ENCODE measurements around the gene EN2.

Gene EN2

DNA sequence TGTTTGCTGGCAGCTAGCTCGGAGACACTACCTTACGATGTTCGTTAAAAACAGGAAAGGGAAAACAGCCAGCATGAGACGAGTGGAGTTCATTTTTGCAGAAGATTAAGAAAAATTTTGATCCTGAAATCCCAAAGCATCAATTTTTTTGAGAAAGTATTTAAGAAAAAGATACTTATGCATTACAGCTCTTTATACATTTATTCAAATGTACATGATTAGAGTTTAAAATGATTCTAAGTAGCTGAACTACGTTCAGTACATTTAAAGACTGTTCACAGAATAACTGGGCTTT, 53.7 kb downstream of the EN2 start:
- DNase-seq = no peak

DNA sequence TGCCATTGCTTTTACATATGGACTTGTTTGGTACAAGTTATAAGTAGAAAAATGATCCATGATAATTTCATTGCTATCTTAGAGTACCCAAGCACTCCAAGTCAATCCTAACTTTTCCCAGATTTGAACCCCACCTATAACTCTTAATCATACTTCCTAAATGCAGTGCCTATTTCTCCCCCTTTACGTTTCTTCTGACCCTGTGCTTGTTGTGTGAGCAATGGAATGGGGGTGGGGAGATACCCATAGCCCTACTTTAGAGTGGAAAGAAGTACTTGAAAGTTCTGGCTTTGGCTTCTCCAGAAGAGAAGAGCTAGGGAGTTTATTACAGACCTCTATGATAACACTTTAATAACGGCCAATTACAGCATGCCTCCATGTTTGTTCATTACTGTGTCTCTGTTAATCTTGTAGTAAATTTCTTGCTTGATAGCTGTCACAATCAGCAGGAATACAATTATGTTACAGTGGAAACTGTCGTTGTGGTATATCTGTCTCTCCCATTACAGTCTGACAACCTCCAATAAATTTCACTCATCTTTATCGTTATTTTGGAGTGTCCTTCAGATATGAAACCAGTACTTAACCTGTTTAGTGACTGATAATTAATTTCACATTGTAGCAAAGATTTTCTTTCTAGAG, 54.4 kb downstream of the EN2 start:
- no peak for DNase-seq

DNA sequence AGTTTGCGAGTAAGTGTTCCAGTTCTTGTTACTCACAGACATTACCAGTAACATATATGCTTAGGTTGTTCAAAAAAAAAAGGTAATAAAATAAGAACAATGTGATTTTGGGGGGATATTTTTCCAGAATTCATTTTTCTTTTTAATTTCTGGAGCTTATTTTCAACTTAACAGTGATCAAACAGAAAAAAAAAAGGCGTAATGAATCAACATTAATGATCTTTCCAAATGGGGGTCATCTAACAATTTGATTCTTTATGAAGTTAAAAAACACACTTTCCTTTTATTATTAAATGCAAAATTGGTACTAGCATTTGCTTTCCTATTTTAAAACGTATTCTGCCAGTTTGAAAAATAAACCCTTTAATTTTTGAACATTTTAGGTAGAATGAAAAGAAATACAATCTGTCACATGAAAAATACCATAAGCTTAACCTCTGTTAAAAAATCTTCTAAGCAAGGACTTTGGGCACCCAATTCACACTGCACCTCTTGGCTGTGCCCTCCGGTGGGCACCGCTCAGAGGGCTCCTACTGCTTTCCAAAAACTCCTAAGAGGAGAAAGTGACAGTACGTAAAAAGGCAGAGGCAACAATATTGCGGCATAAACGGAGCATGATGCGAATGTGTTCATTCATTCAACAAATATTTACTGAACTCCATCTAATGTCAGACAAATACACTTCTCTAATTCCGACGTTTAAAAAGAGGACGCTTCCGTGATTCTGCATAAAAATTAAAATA, 55.8 kb downstream of the EN2 start:
- DNase-seq = no peak

DNA sequence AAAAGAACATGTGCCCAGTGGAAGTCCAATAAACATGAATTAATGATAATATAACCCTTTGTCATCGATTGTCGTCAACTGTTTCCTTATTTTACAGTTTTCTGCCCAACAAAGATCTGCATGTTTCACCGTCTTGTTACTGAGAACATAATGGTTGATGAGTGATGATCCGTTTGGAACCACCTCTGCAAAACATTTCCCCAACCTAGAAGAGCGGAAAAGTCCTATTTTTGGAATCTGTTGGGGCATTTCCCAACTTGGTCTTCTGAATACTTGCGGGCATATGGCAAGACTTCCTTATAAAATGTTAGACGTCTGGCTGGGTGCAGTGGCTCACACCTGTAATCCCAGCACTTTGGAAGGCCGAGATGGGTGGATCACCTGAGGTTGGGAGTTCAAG, 56.4 kb downstream of the EN2 start:
- DNase-seq = no peak

Measured in CD4-positive, alpha-beta T cell treated with Interleukin-10 for 1 hour (primary cell).